Lower leg skin (tissue), 4 donors: ENCODE results near the gene CAMKMT. TPM values are rescaled to one million over a fixed set of nuclear protein-coding genes. Genes with fewer than 3 reads are reported as not detected.

Experiments
- DNase-seq, 2 donors: peaks; one replicate each; pipeline ENCODE4 v3.0.0-alpha.2; 2019; ENCODE audit warnings: low spot score in 2 of 2
- H3K4me3 ChIP-seq: fragments of 200-600 bp; sonication (generic); 2 replicates; pipeline ENCODE4 v1.5.1; 2017; ENCODE audit warnings: mild to moderate bottlenecking, low read depth; ENCODE audit not compliant: poor library complexity, severe bottlenecking
- POLR2A ChIP-seq, 2 donors: fragments of 450-650 bp; IDR thresholded peaks; one replicate each; pipeline ENCODE4 v1.6.1; 2016 to 2017; ENCODE audit warnings: antibody characterized with exemption in 2 of 2, mild to moderate bottlenecking in 1 of 2, moderate library complexity in 1 of 2
- WGBS, 2 donors: methylation state at CpG; one replicate each; pipeline ENCODE4 v1.1.5; 2018; 5-methylcytosine and 5-hydroxymethylcytosine counted together
- intact Hi-C: fragments of 100-400 bp; cut with DNase I; formaldehyde crosslinking; loops from one replicate; pipeline ENCODE4 v1.15.0; 2023; ENCODE audit warnings: low total_unique reads
- total RNA-seq, 4 donors: library from RNA; depleted of rRNA; stranded (reverse); fragments of >200 nt; gene quantifications; one replicate each; pipeline ENCODE4 v1.1.0, GENCODE V29; 2016
- TF ChIP-seq, protein P1 (sequence below), 3 donors: fragments of 450-650 bp; IDR thresholded peaks; one replicate each; pipeline ENCODE4 v1.5.1; 2016; ENCODE audit warnings: antibody characterized with exemption in 3 of 3, mild to moderate bottlenecking in 3 of 3, moderate library complexity in 2 of 3

CAMKMT gene
- total RNA-seq, 4 donors from 2014 or later = 4.2 to 18.3 (median 9.8) TPM

DNA sequence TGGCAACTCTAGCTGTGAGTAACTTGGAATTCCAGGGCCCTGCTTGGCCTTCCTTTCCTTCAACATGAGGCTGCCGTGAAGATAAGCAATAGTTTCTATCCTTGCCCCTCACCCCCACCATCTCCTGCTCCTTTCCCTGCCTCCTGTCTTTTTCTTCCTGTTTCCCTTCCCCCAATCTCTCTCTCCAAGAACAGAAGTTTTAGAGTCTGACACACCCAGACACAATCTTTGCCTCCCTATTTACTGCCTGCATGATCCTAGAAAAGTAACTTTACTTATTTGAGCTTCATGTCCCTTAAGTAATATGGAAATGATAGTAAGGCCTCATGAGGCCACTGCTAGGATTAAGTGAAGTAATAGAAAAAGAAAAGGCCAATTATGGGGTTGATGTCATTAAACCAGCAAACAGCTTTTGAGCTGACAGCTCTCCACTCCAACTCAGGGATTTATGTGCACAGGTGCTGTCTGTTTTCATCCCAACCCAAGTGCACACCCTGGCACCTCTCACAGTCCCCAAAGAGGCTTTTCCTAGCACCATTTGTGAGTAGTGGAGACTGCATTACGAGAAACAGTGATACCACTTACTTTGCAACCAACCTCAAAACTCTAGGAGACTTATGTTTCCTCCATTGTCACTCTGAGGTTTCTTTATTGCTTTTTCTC lies 456.1 kb downstream of the CAMKMT start:
- TF ChIP-seq, protein P1, sequence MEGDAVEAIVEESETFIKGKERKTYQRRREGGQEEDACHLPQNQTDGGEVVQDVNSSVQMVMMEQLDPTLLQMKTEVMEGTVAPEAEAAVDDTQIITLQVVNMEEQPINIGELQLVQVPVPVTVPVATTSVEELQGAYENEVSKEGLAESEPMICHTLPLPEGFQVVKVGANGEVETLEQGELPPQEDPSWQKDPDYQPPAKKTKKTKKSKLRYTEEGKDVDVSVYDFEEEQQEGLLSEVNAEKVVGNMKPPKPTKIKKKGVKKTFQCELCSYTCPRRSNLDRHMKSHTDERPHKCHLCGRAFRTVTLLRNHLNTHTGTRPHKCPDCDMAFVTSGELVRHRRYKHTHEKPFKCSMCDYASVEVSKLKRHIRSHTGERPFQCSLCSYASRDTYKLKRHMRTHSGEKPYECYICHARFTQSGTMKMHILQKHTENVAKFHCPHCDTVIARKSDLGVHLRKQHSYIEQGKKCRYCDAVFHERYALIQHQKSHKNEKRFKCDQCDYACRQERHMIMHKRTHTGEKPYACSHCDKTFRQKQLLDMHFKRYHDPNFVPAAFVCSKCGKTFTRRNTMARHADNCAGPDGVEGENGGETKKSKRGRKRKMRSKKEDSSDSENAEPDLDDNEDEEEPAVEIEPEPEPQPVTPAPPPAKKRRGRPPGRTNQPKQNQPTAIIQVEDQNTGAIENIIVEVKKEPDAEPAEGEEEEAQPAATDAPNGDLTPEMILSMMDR (IDR thresholded peaks at IDR 0.05) = no peak
- no peak for TF ChIP-seq POLR2A (IDR thresholded peaks at IDR 0.05)
- DNase-seq = peak in 1 of 2 donors; percentile 9
- H3K4me3 ChIP-seq = no peak overlapping the region
- intact Hi-C loops = no loop called here
- WGBS, 2 donors = 79 to 94% methylated on average over 2 of the region's 2 CpGs

DNA sequence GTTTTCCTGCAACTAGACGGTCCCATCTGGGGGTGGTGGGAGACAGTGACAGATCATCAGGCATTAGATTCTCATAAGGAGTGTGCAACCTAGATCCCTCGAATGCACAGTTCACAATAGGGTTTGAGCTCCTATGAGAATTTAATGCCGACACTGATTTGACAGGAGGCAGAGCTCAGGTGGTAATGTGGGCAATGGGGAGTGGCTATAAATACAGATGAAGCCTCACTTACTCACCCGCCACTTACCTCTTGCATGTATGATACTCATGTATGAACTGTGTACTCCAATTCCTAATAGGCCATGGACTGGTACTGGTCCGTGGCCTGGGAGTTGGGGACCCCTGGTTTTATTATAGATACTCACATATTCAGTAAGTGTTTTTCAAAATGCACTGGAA lies 457.3 kb downstream of the CAMKMT start:
- peak in 1 of 2 donors; percentile 32 for DNase-seq
- intact Hi-C loops = no loop called here
- H3K4me3 ChIP-seq = no peak overlapping the region
- 75 to 84% methylated on average over 5 of the region's 5 CpGs for WGBS, 2 donors
- TF ChIP-seq POLR2A (IDR thresholded peaks at IDR 0.05) = no peak
- TF ChIP-seq, protein P1 (IDR thresholded peaks at IDR 0.05) = no peak

DNA sequence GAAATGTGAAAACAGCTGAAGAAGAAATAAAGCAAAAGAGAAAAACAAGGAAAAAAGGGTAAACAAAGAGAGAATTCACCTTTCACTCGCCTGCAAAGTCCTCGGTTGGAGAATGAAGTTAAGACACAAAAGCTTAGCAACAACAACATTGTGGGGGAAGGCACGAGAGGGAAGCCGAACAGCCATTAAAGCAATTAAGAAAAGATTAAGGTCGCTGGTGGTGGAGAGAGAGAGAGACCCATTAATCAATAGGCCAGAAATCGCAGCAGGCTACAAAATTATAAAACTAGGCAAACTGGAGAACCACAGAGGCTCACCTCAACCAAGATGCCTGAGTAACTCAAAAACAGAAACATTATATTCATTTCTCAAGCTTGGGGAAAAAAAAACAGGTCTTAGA lies 459.8 kb downstream of the CAMKMT start:
- no peak overlapping the region for H3K4me3 ChIP-seq
- no peak for DNase-seq
- intact Hi-C loops = no loop called here
- WGBS, 2 donors = 54 to 58% methylated on average over 6 of the region's 6 CpGs
- TF ChIP-seq POLR2A (IDR thresholded peaks at IDR 0.05) = no peak
- TF ChIP-seq, protein P1 (IDR thresholded peaks at IDR 0.05) = no peak

DNA sequence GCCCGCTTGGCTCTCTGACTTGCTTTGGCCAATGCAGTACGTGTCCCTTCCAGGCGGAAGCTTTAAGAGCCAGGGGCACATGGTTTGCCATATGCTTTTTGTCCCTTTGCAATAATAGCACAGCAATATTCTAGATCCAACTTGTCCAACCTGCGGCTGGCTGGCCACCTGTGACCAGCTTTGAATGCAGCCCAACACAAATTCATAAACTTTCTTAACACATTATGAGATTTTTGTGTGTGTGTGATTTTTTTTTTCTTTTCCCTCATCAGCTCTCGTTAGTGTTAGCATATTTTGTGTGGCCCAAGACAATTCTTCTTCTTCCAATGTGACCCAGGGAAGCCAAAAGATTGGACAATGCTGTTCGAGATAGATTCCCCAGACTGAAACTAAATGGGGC lies 460.4 kb downstream of the CAMKMT start:
- intact Hi-C loops = no loop called here
- no peak overlapping the region for H3K4me3 ChIP-seq
- TF ChIP-seq, protein P1 (IDR thresholded peaks at IDR 0.05) = no peak
- TF ChIP-seq POLR2A (IDR thresholded peaks at IDR 0.05) = no peak
- WGBS, 2 donors = 73 to 74% methylated on average over 6 of the region's 6 CpGs
- no peak for DNase-seq

Other genes starting within 250 kb of the CAMKMT start
- gene PPM1B, start 193.1 kb upstream of the CAMKMT start, total RNA-seq = 10 to 100 TPM; 24.2 to 40.2 (median 35.9) TPM
- gene SLC3A1, start 86.5 kb upstream of the CAMKMT start, total RNA-seq = under 1 TPM in 2 of 4 donors, not detected in 2; 0.23 to 0.32 TPM
- 10 to 100 TPM; 16.9 to 26.1 (median 22.5) TPM for gene PREPL, start 453 bp upstream of the CAMKMT start, total RNA-seq